K562 (cell line): Measurements from ENCODE around the gene TOX2. TPM values are rescaled to one million over a fixed set of nuclear protein-coding genes. Genes with fewer than 3 reads are reported as not detected.

Source experiments
- DEAF1 ChIP-seq: fragments of 450-650 bp; formaldehyde crosslinking; IDR thresholded peaks from 2 replicates; pipeline ENCODE4 v1.4.0; 2020; ENCODE audit warnings: mild to moderate bottlenecking, moderate library complexity
- EP400 ChIP-seq: fragments of 450-650 bp; IDR thresholded peaks from 2 replicates; pipeline ENCODE4 v1.6.1; 2017; ENCODE audit warnings: antibody characterized with exemption, mild to moderate bottlenecking, moderate library complexity
- FOS ChIP-seq: IDR thresholded peaks from 3 replicates; pipeline ENCODE4 v1.6.1; 2011; ENCODE audit not compliant: insufficient read length; ENCODE audit errors: extremely low read depth
- FOXK2 ChIP-seq, 2 experiments: fragments of 450-650 bp; IDR thresholded peaks in 1 of 2; conservative IDR thresholded peaks in 1 of 2; 2 replicates each; pipeline ENCODE4 v1.6.1; 2016; ENCODE audit warnings: low read depth in 2 of 2, mild to moderate bottlenecking in 1 of 2
- HDAC3 ChIP-seq: fragments of 450-650 bp; IDR thresholded peaks from 2 replicates; pipeline ENCODE4 v1.6.1; 2018; ENCODE audit warnings: borderline replicate concordance, mild to moderate bottlenecking, moderate library complexity; ENCODE audit not compliant: partially characterized antibody
- NCOA4 ChIP-seq: fragments of 450-650 bp; IDR thresholded peaks from 2 replicates; pipeline ENCODE4 v1.6.1; 2018; ENCODE audit warnings: mild to moderate bottlenecking; ENCODE audit not compliant: partially characterized antibody
- NCOA6 ChIP-seq: fragments of 450-650 bp; IDR thresholded peaks from 2 replicates; pipeline ENCODE4 v1.6.1; 2017; ENCODE audit warnings: mild to moderate bottlenecking
- NR4A1 ChIP-seq, 2 experiments: fragments of 250-450 bp in 1 of 2; fragments of 450-650 bp in 1 of 2; sonication (Bioruptor Pico) in 1 of 2; IDR thresholded peaks; 2 replicates each; pipeline versions ENCODE4 v1.4.0 to v1.6.1; 2016 to 2020; ENCODE audit warnings: mild to moderate bottlenecking in 2 of 2, missing compliant biosample characterization in 1 of 2, missing genetic modification characterization in 1 of 2, moderate library complexity in 1 of 2
- PURB ChIP-seq: sonication (generic); formaldehyde crosslinking; IDR thresholded peaks from 2 replicates; pipeline ENCODE4 v1.9.0; 2021; ENCODE audit warnings: low read depth, mild to moderate bottlenecking, missing genetic modification reagents
- RBM25 ChIP-seq: fragments of 200-400 bp; formaldehyde crosslinking; IDR thresholded peaks from 2 replicates; pipeline ENCODE4 v1.6.1; 2018; ENCODE audit warnings: low read length, low read depth, moderate library complexity; ENCODE audit not compliant: severe bottlenecking
- SMARCA4 ChIP-seq: fragments of 450-650 bp; IDR thresholded peaks from 2 replicates; pipeline ENCODE4 v1.6.1; 2016
- SREBF2 ChIP-seq: sonication (generic); formaldehyde crosslinking; IDR thresholded peaks from 2 replicates; pipeline ENCODE4 v1.4.0; 2020; ENCODE audit warnings: mild to moderate bottlenecking, missing genetic modification reagents
- XRCC4 ChIP-seq: IDR thresholded peaks from one replicate; pipeline ENCODE4 v1.6.1; 2011; ENCODE audit not compliant: insufficient read depth, insufficient read length; ENCODE audit errors: extremely low read depth
- ZNF174 ChIP-seq: fragments of 250-450 bp; sonication (Bioruptor Pico); IDR thresholded peaks from 2 replicates; pipeline ENCODE4 v1.4.0; 2020; ENCODE audit warnings: mild to moderate bottlenecking
- ZNF347 ChIP-seq: fragments of 450-650 bp; formaldehyde crosslinking; IDR thresholded peaks from 2 replicates; pipeline ENCODE4 v1.4.0; 2020; ENCODE audit warnings: low read depth, mild to moderate bottlenecking, moderate library complexity
- ZNF407 ChIP-seq: fragments of 450-650 bp; IDR thresholded peaks from 2 replicates; pipeline ENCODE4 v1.6.1; 2016; ENCODE audit warnings: low read depth
- ZNF668 ChIP-seq: fragments of 250-450 bp; sonication (Bioruptor Pico); IDR thresholded peaks from 2 replicates; pipeline ENCODE4 v1.8.0; 2022; ENCODE audit warnings: mild to moderate bottlenecking, inconsistent platforms
- polyA plus RNA-seq, 8 experiments: library from polyadenylated mRNA; depleted of rRNA in 4 of 8; stranded (reverse) in 5 of 8; unstranded in 3 of 8; fragments of >200 nt; fragmentation: Nextera tagmentation in 2 of 8; fragmentation: Illumina TruSeq in 1 of 8; extraction: Ambion mirVana in 2 of 8; extraction: Trizol in 1 of 8; gene quantifications; 2 replicates each; pipeline versions ENCODE4 v1.2.1 to v1.2.3, GENCODE V29; 2011 to 2014; ENCODE audit warnings: inconsistent platforms in 1 of 8, missing spikeins in 1 of 8
- total RNA-seq, 7 experiments: library from RNA; depleted of rRNA in 6 of 7; stranded (reverse); fragments of >200 nt in 6 of 7; fragmentation: Illumina TruSeq in 2 of 7; extraction: Trizol in 2 of 7; gene quantifications; 2 replicates each; pipeline versions ENCODE4 v1.2.1 to v1.2.3, GENCODE V29; 2011 to 2021; ENCODE audit warnings: low replicate concordance in 1 of 7
- TF ChIP-seq, protein P1 (sequence below): sonication (generic); formaldehyde crosslinking; IDR thresholded peaks from 2 replicates; pipeline ENCODE4 v1.8.0; 2022; ENCODE audit warnings: missing genetic modification reagents, mild to moderate bottlenecking, borderline replicate concordance

The TOX2 gene
- total and polyA plus RNA-seq, 9 of the 15 experiments (the other 6 are each of a cell fraction or from before 2014, with no cell fraction given): not detected

DNA sequence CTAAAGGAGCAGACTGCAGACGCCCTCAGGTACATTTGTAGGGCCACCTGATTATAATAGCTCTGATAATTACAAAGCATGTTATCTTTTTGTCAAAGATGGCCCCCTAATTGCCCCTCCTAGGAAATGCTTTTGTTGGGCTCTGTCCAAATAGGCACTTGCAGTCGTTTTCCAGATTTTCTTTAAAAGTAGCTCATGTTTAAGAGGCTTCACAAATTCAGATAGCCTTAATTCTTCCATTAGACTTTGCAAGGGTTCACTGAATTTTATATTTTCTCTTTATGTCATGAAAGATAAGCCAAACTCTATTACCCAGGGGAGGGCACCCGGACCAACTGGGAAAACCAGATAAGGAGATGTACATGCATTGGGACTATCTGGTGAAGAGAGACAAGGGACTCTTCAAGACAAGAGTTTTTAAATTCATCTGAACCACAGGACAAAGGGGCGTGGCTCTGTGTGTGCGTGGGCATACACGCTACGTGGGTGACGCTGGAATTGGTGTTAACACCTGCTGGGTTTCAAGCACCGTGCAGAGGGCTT is 95.6 kb downstream of the TOX2 start (continued):
- TF ChIP-seq, protein P1, sequence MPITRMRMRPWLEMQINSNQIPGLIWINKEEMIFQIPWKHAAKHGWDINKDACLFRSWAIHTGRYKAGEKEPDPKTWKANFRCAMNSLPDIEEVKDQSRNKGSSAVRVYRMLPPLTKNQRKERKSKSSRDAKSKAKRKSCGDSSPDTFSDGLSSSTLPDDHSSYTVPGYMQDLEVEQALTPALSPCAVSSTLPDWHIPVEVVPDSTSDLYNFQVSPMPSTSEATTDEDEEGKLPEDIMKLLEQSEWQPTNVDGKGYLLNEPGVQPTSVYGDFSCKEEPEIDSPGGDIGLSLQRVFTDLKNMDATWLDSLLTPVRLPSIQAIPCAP: no peak
- TF ChIP-seq ZNF174 (CRISPR knock-in tag): no peak
- no peak for TF ChIP-seq RBM25
- TF ChIP-seq ZNF347: no peak
- TF ChIP-seq PURB: no peak
- no peak for TF ChIP-seq XRCC4
- TF ChIP-seq NR4A1 (CRISPR knock-in tag; IDR thresholded peaks at IDR 0.05): no peak
- TF ChIP-seq NR4A1 (tag; IDR thresholded peaks at IDR 0.05): no peak
- TF ChIP-seq HDAC3: peak; percentile 69
- no peak for TF ChIP-seq EP400
- TF ChIP-seq ZNF407: no peak
- no peak for TF ChIP-seq DEAF1
- no peak for TF ChIP-seq FOS
- TF ChIP-seq ZNF668 (CRISPR knock-in tag): no peak
- no peak for TF ChIP-seq FOXK2 (conservative IDR thresholded peaks at IDR 0.05 in 1 of 2, IDR thresholded peaks at IDR 0.05 in 1 of 2; ENCODE audit: low read depth in 2 of 2)
- TF ChIP-seq NCOA6: no peak
- no peak for TF ChIP-seq NCOA4
- TF ChIP-seq SREBF2: no peak
- peak; percentile 87 for TF ChIP-seq SMARCA4
